HL-60 (cell line): ENCODE measurements around the gene NME3.
"Not testable (repeated sequence)": the region's sequence is repeated elsewhere in the genome, so short reads cannot be mapped to it uniquely, and the experiment has no call there.

Source experiments
- DNase-seq, 2 experiments: peaks; one replicate each; pipeline ENCODE4 v3.0.0-alpha.2; 2010 to 2020; ENCODE audit warnings: low read depth in 1 of 2, low spot score in 1 of 2
- H3K27ac ChIP-seq: fragments of 250-450 bp; sonication (Bioruptor Pico); replicated peaks from 2 replicates; pipeline ENCODE4 v1.5.1; 2020; ENCODE audit warnings: mild to moderate bottlenecking, moderate library complexity
- H3K27me3 ChIP-seq: fragments of 250-450 bp; sonication (Bioruptor Pico); 2 replicates; pipeline ENCODE4 v1.5.1; 2021; ENCODE audit warnings: mild to moderate bottlenecking, moderate library complexity; ENCODE audit not compliant: insufficient read depth, poor library complexity, severe bottlenecking
- H3K4me3 ChIP-seq: replicated peaks from 2 replicates; pipeline ENCODE4 v1.5.1; 2011; ENCODE audit warnings: mild to moderate bottlenecking, control low read depth, low read length; ENCODE audit not compliant: insufficient read depth
- GABPA ChIP-seq: IDR thresholded peaks from 2 replicates; pipeline ENCODE4 v1.6.1; 2012; ENCODE audit warnings: low read depth
- POLR2AphosphoS5 ChIP-seq: IDR thresholded peaks from 2 replicates; pipeline ENCODE4 v1.6.1; 2012; ENCODE audit warnings: low read depth
- SPI1 ChIP-seq: IDR thresholded peaks from 2 replicates; pipeline ENCODE4 v1.6.1; 2012; ENCODE audit warnings: low read depth, mild to moderate bottlenecking, borderline replicate concordance
- TF ChIP-seq, protein P1 (sequence below): IDR thresholded peaks from 2 replicates; pipeline ENCODE4 v1.6.1; 2012; ENCODE audit warnings: low read depth; ENCODE audit not compliant: insufficient replicate concordance
- TF ChIP-seq, protein P2 (sequence below): IDR thresholded peaks from one replicate; pipeline ENCODE4 v1.5.1; 2011; ENCODE audit warnings: low read length, control low read depth, inconsistent platforms; ENCODE audit not compliant: insufficient read depth

The NME3 gene

DNA sequence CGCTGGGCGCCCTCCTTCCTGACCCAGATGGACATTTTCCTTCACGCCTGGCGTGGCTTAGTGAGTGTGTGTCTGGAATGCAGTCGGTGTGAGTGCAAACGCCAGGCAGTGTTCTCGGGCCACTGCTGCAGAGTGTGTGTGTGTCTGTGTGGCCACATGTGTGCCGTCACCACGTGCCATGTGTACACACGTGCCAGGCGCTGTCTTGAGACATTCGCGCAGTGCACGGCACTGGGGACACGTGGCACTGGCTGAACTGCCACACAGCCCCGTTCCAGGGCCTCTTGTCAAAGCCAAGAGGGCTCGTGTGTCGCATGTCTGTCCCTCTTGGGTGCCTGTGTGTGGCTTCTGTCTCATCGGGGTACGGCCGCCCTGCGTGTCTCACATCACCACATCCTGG lies 36.5 kb downstream of the NME3 start:
- no peak for TF ChIP-seq GABPA
- TF ChIP-seq POLR2AphosphoS5, result no peak
- TF ChIP-seq, protein P1, sequence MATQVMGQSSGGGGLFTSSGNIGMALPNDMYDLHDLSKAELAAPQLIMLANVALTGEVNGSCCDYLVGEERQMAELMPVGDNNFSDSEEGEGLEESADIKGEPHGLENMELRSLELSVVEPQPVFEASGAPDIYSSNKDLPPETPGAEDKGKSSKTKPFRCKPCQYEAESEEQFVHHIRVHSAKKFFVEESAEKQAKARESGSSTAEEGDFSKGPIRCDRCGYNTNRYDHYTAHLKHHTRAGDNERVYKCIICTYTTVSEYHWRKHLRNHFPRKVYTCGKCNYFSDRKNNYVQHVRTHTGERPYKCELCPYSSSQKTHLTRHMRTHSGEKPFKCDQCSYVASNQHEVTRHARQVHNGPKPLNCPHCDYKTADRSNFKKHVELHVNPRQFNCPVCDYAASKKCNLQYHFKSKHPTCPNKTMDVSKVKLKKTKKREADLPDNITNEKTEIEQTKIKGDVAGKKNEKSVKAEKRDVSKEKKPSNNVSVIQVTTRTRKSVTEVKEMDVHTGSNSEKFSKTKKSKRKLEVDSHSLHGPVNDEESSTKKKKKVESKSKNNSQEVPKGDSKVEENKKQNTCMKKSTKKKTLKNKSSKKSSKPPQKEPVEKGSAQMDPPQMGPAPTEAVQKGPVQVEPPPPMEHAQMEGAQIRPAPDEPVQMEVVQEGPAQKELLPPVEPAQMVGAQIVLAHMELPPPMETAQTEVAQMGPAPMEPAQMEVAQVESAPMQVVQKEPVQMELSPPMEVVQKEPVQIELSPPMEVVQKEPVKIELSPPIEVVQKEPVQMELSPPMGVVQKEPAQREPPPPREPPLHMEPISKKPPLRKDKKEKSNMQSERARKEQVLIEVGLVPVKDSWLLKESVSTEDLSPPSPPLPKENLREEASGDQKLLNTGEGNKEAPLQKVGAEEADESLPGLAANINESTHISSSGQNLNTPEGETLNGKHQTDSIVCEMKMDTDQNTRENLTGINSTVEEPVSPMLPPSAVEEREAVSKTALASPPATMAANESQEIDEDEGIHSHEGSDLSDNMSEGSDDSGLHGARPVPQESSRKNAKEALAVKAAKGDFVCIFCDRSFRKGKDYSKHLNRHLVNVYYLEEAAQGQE, result no peak
- no peak for TF ChIP-seq SPI1
- TF ChIP-seq, protein P2, sequence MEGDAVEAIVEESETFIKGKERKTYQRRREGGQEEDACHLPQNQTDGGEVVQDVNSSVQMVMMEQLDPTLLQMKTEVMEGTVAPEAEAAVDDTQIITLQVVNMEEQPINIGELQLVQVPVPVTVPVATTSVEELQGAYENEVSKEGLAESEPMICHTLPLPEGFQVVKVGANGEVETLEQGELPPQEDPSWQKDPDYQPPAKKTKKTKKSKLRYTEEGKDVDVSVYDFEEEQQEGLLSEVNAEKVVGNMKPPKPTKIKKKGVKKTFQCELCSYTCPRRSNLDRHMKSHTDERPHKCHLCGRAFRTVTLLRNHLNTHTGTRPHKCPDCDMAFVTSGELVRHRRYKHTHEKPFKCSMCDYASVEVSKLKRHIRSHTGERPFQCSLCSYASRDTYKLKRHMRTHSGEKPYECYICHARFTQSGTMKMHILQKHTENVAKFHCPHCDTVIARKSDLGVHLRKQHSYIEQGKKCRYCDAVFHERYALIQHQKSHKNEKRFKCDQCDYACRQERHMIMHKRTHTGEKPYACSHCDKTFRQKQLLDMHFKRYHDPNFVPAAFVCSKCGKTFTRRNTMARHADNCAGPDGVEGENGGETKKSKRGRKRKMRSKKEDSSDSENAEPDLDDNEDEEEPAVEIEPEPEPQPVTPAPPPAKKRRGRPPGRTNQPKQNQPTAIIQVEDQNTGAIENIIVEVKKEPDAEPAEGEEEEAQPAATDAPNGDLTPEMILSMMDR, result no peak
- H3K27me3 ChIP-seq, result no peaks in the 10 kb centered on the region
- no peak overlapping the region for H3K27ac ChIP-seq
- no peak for DNase-seq
- H3K4me3 ChIP-seq, result no peak overlapping the region

DNA sequence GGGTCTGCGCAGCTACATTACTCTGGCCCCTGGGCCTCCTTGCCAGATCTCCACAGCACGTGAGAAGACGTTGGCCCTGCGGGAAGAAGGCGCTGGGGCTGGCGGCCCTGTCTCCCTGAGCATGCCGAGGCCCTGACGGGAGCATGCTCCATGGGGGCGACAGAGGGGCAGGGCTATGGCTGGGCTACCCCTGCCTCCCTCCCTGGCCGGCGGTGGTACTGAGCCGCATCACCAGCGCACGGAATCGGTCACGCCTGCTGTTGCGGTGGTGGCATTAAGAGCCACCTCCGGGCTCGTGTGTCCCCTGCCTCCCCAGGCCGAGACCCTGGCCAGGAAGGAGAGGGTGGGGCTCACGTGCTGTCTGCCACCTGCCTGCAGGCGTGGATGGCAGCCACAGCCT lies 37.2 kb downstream of the NME3 start:
- Histone ChIP-seq H3K27ac (no peak overlapping the region), H3K4me3 (no peak overlapping the region), H3K27me3 (no peaks in the 10 kb centered on the region)
- TF ChIP-seq GABPA, result no peak
- TF ChIP-seq, protein P1, result no peak
- TF ChIP-seq SPI1, result no peak
- TF ChIP-seq POLR2AphosphoS5, result no peak
- TF ChIP-seq, protein P2, result no peak
- no peak for DNase-seq

DNA sequence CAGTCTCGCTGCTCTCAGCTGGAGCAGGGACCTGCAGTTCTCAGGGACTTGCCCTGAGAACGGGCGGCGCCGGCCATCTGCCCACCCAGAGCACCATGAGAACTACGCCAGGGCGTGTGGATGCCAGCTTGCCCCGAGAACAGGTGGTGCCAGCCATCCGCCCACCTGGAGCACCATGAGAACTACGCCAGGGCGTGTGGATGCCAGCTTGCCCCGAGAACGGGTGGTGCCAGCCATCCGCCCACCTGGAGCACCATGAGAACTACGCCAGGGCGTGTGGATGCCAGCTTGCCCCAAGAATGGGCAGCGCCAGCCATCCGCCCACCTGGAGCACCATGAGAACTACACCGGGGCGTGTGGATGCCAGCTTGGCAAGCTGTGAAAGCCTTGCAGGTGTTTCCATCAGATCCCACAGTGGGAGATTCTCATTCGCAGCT lies 38.8 kb downstream of the NME3 start:
- not testable (repeated sequence) for H3K4me3 ChIP-seq, H3K27ac ChIP-seq, DNase-seq, H3K27me3 ChIP-seq

DNA sequence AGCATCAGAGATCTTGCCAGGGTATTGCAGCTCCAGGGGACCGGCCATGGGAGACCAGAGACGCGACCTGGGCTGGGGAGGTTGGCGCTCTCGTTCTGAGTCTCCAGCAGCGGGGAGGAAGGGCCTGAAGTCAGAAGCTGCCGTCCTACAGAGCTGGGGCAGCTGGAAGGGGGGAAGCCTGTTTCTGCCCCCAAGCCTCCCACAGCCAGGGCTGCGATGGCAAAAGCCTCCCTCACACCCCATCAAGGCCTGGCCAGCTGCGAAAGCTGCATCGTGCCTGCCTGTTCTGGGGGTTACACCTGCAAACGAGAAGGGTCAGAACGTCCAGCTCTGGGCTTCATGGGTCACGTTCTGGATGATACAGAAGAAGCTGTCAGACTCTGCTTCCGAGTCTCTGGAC lies 39.3 kb downstream of the NME3 start:
- H3K27ac ChIP-seq, result no peak overlapping the region
- no peak for DNase-seq

More for the DNA sequence above, 39.3 kb downstream of the NME3 start:
- TF ChIP-seq GABPA (no peak), SPI1 (no peak), POLR2AphosphoS5 (no peak)
- TF ChIP-seq, protein P1, result no peak
- TF ChIP-seq, protein P2, result no peak
- H3K4me3 ChIP-seq, result no peak overlapping the region
- H3K27me3 ChIP-seq, result no peaks in the 10 kb centered on the region
